Activated CD4-positive, alpha-beta T cell treated with anti-CD3 and anti-CD28 coated beads, Interleukin-10, Interleukin-2, amounts not matched to agents 100 ng/mL and 50 ng/mL, durations not matched to agents 16 hours and 8 hours (primary cell): Measurements from ENCODE around the gene MERTK.
A peak's percentile ranks its signal among the peaks of the same experiment; 100 is the strongest.
"Not testable (repeated sequence)": the region's sequence is repeated elsewhere in the genome, so short reads cannot be mapped to it uniquely, and the experiment has no call there.

Source experiments
- DNase-seq: peaks from one replicate; pipeline ENCODE4 v3.0.0-alpha.2; 2020

Gene MERTK

DNA sequence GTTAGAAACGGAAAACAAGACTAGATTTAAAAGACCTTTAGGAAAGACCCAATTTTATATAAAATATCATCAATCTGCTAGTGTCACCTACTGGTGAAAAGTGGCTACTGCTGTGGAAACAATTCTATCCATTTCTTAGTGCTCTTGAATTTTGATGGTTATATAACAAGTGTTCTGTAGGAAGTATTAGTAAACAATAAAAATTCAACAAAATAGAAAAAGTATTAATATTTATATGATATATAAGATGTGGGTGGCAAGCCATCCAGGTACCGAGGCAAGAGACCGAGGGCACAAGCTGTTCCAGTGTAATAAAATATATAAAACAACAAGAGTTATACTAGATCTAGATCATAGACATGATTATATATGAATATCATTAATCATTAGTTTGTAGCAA, 150.5 kb downstream of the MERTK start:
- DNase-seq: peak; percentile 58

DNA sequence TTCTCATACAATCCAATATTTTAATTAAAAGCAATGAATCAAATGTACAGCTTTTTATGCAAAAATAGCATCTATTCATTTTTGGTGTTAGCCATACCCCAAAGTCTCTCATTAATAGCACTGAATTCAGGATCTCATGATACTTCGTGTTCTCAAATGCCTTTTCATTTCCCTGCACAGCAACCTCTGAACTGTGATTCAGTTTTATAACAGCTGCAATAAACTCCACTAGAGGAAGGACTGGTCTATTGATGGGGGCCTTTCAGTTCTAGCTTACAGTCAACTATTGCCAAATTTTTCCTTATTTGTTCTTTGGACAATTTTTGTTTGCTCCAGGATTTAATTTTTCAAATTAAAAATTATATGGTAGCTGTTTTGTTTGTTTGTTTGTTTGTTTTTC, 151.9 kb downstream of the MERTK start:
- DNase-seq: no peak

DNA sequence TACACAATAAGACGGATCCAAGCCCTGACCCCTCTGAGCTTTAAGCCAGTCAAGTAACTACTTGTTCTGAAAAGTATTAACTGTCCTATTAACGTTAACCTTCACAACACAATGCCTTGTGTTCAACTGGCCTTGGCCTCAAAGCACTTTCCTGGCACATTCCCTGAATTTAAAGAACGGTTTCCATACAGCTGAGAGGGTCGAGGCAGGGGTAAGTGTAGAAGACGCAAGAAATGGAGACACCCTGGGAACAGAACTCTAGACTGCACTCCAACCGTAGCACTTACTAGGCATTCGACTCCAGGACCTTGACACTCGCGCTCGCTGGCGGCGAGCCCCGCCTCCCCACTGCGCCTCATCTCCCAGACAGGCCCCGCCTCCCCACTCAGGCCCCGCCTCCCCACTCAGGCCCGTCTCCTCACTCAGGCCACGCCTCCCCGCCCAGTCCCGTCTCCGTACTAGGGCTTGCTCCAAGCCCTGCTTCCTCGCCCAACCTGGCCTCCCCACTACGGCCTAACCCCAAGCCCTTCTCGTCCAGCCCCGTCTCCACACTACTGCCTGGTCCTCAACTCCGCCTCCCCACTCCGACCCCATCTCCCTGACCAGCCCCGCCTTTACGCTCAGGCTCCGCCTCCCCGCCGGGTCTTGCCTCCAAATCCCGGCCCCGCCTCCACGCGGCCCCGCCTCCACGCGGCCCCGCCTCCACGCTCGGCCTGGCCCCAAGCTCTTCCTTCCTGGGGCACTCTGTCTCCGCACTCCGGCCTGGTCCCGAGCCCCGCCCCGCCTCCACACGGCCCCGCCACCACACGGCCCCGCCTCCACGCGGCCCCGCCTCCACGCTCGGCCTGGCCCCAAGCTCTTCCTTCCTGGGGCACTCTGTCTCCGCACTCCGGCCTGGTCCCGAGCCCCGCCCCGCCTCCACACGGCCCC, 155.8 kb downstream of the MERTK start:
- DNase-seq: peak; percentile 96

DNA sequence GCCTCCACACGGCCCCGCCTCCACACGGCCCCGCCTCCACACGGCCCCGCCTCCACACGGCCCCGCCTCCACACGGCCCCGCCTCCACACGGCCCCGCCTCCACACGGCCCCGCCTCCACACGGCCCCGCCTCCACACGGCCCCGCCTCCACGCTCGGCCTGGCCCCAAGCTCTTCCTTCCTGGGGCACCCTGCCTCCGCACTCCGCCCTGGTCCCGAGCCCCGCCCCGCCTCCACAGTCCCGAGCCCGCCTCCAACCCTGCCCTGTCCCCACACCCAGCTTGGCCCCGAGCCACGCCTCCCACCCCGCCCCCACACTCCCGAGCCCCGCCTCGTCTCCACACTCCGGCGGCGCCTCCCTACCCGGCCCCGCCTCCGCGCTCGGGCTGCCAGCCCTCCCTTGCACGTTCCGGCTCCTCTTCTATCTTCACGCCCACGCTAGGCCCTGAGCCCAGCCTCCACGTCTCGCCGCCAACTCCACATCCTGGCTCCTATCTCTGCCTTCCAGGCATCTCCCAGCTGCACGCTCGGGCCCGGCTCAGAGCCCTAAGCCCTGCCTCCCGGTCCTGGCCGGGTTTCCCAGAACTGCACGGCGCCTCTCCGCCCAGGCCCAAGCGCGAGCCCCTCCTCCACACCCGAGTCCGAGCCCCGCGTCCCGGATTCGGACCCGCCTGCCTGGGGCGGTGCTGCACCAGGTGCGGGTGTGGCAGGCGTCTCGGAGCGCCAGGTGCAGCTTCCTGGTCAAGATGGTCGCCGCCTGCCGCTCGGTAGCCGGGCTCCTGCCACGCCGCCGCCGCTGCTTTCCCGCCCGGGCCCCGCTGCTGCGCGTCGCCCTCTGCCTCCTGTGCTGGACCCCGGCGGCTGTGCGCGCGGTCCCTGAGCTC, 156.7 kb downstream of the MERTK start, which contains the start of gene TMEM87B:
Gene TMEM87B (plus strand): TSS at position 423 of the 883 bp plus-strand sequence. CDS start 323 bp downstream, at position 746.
- peak; percentile 99 for DNase-seq

DNA sequence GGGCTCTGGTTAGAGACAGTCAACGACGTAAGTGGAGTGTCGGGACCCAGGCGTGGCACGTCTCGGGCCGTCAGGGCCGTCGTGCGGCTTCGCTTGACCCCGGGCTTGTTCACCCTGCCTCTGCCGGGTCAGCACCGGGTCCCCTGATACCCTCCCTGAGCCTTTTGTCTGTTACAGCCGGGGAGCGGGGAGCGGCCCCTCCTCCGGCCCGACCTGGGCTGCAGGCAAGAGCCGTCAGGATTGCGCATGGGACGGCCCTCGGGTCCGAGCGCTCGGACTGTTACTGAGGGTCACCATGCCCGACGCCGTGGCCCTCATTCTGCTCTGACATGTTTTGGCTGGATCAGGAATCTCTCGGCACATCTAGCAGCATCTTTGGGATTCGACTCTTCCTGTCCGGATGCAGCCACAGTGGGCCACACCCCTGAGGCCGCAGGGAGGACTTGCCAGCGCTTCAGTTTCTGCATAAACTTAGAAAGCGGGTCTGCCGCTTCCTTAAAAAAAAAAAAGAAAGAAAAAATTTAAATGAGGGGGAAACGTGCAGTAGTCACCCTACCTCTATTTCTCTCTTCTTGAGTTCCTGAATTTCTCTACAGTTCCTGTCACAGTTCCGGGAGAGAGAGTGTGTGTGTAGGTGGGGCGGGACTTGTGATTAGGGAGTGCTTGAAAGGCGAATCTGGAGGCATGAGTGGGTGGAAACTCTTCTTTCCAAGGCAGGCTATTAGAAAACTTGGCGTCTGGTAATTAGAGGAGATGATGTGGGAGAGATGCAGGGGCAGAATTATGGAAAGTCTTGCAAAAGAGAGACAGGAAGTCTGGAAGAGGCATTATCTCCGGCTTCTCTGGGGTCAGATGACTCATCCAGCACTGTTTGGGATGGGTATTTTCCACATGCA, 157.6 kb downstream of the MERTK start:
- peak; percentile 50 for DNase-seq

DNA sequence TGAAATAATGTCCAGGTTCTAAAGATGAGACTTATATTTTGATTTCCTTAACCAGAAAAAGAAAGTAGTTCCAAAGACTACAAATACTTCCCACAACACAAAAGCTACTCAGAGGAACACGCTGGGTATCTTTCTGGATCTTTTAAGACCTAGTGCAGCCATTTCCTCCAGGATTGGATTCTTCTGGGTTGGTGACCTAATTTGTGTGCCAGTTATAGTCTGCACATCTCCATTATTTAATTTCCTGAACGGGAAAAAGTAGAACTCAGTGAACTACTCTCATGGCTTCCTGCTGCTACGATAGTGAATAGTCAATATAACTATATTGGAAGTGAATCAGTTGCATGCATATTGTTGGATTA, 158.2 kb downstream of the MERTK start:
- no peak for DNase-seq

DNA sequence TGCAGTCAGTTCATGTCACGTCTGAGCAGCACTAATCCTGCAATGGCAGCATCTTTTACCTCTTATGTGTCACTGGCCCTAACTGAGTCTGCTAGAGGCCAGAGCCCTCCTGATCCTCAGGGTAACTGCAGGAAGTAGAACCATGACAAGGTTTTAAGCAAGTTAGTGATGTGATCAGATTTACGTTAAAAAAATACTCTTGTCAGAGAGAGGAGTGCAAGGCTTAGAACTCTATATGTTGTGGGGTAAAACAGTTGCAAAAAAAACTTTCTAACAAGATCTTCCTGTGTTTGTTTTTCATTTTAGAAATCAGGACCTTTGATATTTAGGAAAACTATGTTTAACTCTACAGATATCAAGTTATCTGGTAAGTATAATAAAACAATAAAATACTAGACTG, 161.3 kb downstream of the MERTK start:
- DNase-seq: no peak

DNA sequence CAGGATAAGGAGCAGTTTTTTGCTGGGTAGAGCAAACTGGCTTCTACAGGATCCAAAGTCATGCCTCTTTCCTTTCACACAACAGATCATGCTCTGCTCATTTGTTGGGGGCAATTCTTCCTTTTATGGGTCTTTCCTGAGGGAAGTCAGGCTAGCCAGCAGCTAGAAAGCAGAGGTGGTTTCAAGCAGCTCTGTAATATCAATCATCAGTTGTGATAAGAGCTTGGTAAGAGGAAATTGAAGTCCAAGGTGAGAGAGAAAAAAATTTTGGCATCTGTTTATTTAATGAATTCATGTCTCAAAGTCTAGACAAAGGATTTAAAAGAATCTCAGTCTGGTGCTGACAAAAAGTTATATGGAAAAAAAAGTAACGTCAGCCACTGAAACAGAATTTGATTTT, 162.9 kb downstream of the MERTK start:
- no peak for DNase-seq

DNA sequence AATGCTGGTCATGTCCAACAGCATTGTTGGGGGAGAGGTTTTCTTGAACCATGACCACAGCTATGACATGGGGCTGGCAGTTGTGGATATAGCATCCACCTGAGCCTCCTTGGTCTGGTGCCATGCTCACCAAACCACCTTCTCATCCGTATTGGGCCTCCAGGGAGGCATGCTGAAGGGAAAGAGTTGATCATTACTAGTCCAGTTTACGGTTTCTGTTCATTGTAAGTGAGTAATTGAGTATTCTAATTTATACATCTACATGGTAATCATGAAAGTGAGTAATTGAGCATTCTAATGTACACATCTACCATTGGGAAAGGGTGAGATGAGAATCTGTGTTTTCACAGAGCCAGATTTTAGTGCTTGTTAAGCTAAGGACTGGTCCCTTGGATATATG, 163.4 kb downstream of the MERTK start:
- DNase-seq: no peak

DNA sequence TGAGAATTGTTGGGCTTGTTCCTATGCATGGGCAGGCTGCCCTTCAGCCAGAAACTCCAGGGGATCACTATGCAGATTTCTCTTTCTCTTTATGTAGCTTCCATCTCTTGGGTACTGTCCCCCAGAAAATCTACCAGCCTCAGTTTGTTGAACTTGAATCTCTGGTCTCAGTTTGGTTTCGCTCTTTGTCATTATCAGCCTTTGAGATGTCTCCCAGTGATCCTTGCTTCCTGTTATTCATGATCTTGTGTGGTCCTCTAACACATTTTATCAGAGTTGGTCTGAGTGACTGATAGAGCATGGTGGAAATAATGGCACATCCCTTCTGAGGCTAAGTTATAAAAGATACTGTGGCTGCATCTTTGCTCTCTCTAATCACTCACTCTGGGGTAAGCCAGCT, 164.5 kb downstream of the MERTK start:
- DNase-seq: peak; percentile 45

DNA sequence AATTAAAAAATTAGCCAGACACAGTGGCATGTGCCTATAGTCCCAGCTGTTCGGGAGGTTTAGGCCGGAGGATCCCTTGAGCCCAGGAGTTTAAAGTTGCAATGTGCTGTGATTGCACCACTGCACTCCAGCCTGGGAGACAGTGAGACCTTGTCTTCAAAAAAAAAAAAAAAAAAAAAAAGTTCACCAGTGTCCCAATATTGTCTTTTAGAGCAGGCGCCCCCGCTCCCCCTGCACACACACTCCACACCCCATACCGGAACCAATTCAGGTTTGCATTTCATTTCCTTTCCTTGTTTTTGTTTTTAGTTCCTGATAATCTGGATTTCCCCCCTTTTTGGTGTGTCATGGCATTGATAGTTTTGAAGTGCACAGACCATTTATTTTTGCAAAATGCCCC, 167.1 kb downstream of the MERTK start:
- DNase-seq: no peak

DNA sequence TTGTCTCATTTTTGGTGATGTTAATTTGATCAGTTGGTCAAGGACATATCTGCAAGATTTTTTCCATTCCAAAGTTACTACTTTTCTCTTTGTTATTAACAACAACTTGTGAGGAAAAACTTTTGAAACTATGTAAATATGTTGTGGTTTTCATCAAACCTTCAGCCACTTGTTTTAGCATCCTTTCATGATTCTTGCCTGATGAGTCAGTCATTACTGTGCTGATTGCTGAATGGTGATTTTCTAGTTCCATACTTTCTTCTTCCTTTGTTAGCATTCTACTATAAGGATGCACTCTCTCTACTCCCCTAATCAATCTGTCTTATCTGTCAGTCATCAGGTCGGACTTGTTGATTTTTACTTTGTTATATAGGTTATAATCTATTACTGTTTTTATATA, 167.6 kb downstream of the MERTK start:
- DNase-seq: peak; percentile 32

DNA sequence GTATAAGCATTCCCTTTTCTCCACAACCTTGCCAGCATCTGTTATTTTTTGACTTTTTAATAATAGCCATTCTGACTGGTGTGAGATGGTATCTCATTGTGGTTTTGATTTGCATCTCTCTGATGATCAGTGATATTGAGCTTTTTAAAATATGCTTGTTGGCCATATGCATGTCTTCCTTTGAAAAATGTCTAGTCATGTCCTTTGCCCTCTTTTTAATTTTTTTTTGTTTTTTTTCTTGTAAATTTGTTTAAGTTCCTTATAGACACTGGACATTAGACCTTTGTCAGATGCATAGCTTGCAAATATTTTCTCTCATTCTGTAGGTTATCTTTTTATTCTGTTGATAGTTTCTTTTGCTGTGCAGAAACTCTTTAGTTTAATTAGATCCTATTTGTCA, 171.4 kb downstream of the MERTK start:
- not testable (repeated sequence) for DNase-seq

DNA sequence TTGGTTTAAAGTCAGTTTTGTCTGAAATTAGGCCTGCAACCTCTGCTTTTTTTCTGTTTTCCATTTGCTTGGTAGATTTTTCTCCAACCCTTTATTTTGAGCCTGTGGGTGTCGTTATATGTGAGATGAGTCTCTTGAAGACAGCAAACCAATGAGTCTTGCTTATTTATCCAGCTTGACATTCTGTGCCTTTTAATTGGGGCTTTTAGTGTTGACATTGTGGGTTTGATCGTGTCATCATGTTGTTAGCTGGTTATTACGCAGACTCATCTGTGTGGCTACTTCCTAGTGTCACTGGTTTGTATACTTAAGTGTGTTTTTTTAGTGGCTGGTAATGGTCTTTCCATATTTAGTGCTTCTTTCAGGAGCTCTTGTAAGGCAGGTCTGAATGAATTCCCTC, 175.5 kb downstream of the MERTK start:
- DNase-seq: no peak

DNA sequence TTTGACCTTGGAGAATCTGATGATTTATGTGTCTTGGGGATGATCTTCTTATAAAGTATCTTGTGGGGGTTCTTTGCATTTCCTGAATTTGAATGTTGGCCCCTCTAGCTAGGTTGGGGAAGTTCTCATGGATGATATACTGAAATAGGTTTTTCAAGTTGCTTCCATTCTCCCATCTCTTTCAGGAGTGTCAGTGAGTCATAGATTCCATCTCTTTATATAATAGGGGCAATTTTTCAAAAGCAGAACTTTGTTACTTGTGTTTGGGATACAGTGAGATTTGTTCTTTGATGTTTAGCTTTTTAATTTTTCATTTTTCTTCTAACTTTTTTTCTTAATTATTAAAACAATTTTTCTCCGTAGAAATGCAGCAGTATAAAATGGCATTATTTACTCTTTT, 176.1 kb downstream of the MERTK start:
- DNase-seq: no peak

DNA sequence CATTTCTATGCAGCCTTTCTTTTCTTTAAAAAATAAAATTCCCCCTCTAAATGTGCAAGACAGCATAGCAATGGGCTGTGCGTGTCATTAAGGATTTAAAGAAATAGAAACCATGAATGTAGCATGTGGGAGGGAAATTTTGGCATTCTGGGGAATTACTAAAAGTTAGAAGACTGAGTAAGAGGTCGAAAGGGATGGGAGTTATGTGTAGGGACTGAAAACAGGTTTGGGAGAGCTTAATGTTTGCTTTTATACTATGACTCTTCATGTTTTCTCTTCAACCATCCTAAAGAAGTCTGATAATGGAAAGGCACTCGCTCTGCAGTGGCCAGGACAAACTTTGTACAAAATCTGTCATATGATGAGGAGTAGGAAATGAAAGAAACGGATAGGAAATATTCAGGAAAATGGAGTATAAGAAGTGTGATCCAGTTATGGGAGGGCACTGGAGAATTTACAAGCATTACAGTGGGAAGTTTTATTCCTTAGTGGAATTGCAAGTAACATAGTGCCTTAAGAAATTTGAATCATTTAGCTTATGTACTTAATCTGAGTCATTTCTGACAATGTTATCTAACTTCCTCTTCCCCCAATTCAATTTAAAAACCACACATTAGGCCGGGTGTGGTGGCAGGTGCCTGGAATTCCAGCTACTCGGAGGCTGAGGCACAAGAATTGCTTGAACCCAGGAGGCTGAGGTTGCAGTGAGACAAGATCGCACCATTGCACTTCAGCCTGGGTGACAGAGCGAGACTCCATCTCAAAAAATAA, 177.3 kb downstream of the MERTK start:
- no peak for DNase-seq

DNA sequence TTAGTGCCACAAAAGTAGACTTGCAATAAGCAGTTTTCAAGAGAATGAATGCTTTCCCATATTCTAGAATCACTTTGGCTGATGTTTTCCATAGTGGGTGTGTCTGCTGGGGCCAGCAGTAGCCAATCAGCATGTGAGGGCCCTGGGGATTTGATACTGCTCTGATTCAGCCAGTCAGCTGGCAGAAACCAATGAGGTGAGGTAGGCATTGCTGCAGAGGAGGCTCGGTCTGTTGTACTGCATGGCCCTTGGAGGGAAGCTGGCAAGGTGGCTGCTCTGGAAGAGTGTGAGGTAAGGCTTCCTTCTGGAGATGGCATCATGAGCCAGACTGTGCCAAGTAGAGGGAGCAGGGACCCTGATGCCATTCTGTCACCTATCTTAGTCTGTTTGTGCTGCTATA, 179.4 kb downstream of the MERTK start:
- DNase-seq: no peak
